Fibroblast of peridontal ligament (primary cell): ENCODE results near the gene KCNQ1.
A peak's percentile ranks its signal among the peaks of the same experiment; 100 is the strongest.

Experiments used
- DNase-seq: peaks from one replicate; pipeline ENCODE4 v3.0.0-alpha.2; 2010; ENCODE audit errors: extremely low read depth

KCNQ1 gene

GRCh38 chr11:2409611-2410468 lies 35.0 kb upstream of the KCNQ1 start:
- DNase-seq = no peak

GRCh38 chr11:2410616-2411015 lies 34.2 kb upstream of the KCNQ1 start:
- DNase-seq = no peak

GRCh38 chr11:2411446-2412305 lies 33.1 kb upstream of the KCNQ1 start:
- no peak for DNase-seq

GRCh38 chr11:2412323-2412722 lies 32.5 kb upstream of the KCNQ1 start:
- no peak for DNase-seq

- no peak for DNase-seq
These were observed 30.8 kb upstream of the KCNQ1 start for GRCh38 chr11:2413742-2414579.

- no peak for DNase-seq
These were observed 30.2 kb upstream of the KCNQ1 start for GRCh38 chr11:2414616-2415015.

GRCh38 chr11:2415171-2415570 lies 29.6 kb upstream of the KCNQ1 start:
- no peak for DNase-seq

- DNase-seq = no peak
These were observed 29.0 kb upstream of the KCNQ1 start for GRCh38 chr11:2415601-2416380.

- DNase-seq = no peak
These were observed 28.0 kb upstream of the KCNQ1 start for GRCh38 chr11:2416765-2417164.

GRCh38 chr11:2417856-2418692 lies 26.7 kb upstream of the KCNQ1 start:
- no peak for DNase-seq

GRCh38 chr11:2418693-2419360 lies 26.0 kb upstream of the KCNQ1 start:
- no peak for DNase-seq

- DNase-seq = peak; percentile 77
These were observed 24.9 kb upstream of the KCNQ1 start for GRCh38 chr11:2419638-2420501.

- peak; percentile 61 for DNase-seq
These were observed 24.1 kb upstream of the KCNQ1 start for GRCh38 chr11:2420502-2421225.

- no peak for DNase-seq
These were observed 23.4 kb upstream of the KCNQ1 start for GRCh38 chr11:2421226-2421994.

GRCh38 chr11:2421996-2422395 lies 22.8 kb upstream of the KCNQ1 start:
- no peak for DNase-seq

- no peak for DNase-seq
These were observed 22.2 kb upstream of the KCNQ1 start for GRCh38 chr11:2422461-2423156.
